Sigmoid colon (tissue), 7 donors: ENCODE results near the gene TPST1. TPM values are rescaled to one million over a fixed set of nuclear protein-coding genes. Genes with fewer than 3 reads are reported as not detected.

Experiments
- DNase-seq: peaks from one replicate; pipeline ENCODE4 v3.0.0-alpha.2; 2019
- H3K27ac ChIP-seq, 4 donors: fragments of 200-600 bp; sonication (generic); one replicate each; pipeline ENCODE4 v1.5.1; 2016 to 2019; ENCODE audit warnings: mild to moderate bottlenecking in 1 of 4
- H3K27me3 ChIP-seq, 3 donors: fragments of 200-600 bp; sonication (generic); one replicate each; pipeline ENCODE4 v1.5.1; 2019; ENCODE audit warnings: mild to moderate bottlenecking in 1 of 3
- H3K36me3 ChIP-seq, 4 donors: fragments of 200-600 bp; sonication (generic); one replicate each; pipeline ENCODE4 v1.5.1; 2016 to 2019
- H3K4me1 ChIP-seq, 4 donors: fragments of 200-600 bp; sonication (generic); one replicate each; pipeline ENCODE4 v1.5.1; 2017 to 2019
- H3K4me3 ChIP-seq, 4 donors: fragments of 200-600 bp; sonication (generic); one replicate each; pipeline ENCODE4 v1.5.1; 2017 to 2019; ENCODE audit warnings: mild to moderate bottlenecking in 2 of 4, moderate library complexity in 1 of 4
- H3K9me3 ChIP-seq, 4 donors: fragments of 200-600 bp in 3 of 4; sonication (generic) in 3 of 4; one replicate each; pipeline versions ENCODE4 v1.5.1 to v1.6.1; 2013 to 2019
- EP300 ChIP-seq, 4 donors: sonication (generic); formaldehyde crosslinking; IDR thresholded peaks; one replicate each; pipeline ENCODE4 v1.6.1; 2017; ENCODE audit warnings: antibody characterized with exemption in 4 of 4
- POLR2A ChIP-seq, 2 donors: fragments of 450-650 bp; IDR thresholded peaks; one replicate each; pipeline ENCODE4 v1.6.1; 2016; ENCODE audit warnings: antibody characterized with exemption in 2 of 2, mild to moderate bottlenecking in 2 of 2, moderate library complexity in 2 of 2
- POLR2AphosphoS5 ChIP-seq, 4 donors: sonication (generic); formaldehyde crosslinking; IDR thresholded peaks; one replicate each; pipeline ENCODE4 v1.6.1; 2017; ENCODE audit warnings: antibody characterized with exemption in 4 of 4
- WGBS, 2 donors: extraction: QIAGEN DNeasy Blood & Tissue Kit; methylation state at CpG; one replicate each; pipeline ENCODE4 v1.1.7; 2013; 5-methylcytosine and 5-hydroxymethylcytosine counted together
- intact Hi-C: fragments of 100-400 bp; cut with DNase I; formaldehyde crosslinking; loops from one replicate; pipeline ENCODE4 v1.15.1; 2023
- polyA plus RNA-seq, 3 donors: library from polyadenylated mRNA; stranded (reverse); fragments of 200-250 nt; gene quantifications; one replicate each; pipeline ENCODE4 v1.2.3, GENCODE V29; 2013
- total RNA-seq, 4 donors: library from RNA; depleted of rRNA; stranded (reverse); fragments of >200 nt; gene quantifications; one replicate each; pipeline ENCODE4 v1.1.0, GENCODE V29; 2016
- TF ChIP-seq, protein P1 (sequence below), 4 experiments: fragments of 450-650 bp in 3 of 4; fragments of 200-600 bp in 1 of 4; IDR thresholded peaks; one replicate each; pipeline ENCODE4 v1.5.1; 2016 to 2019; ENCODE audit warnings: antibody characterized with exemption in 4 of 4, mild to moderate bottlenecking in 3 of 4, moderate library complexity in 2 of 4
- donor health status: healthy with polysubstance abuse.
- donor health status: Bipolar disorder and iron deficiency.
- donor health status: healthy.

The TPST1 gene
- total and polyA plus RNA-seq, 7 donors = 0.92 to 31.3 (median 21.0) TPM

DNA sequence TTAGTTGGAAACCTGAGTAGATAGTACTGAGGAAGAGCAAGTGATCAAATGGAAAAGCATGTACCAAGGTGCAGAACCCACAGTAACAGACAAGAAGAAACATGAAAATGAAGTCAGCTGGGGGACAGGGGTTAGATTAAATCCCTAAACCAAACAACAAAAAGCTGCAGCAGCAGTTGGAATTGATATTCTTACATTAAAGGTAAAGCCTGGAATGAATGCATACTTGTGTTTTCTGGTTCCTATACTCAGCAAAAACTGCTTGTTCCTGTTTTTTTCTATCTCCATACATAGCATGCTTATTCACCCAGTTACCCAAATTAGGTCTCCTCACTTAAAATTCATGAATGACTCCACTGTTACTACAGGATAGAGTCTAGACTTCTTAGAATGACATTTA lies 92.4 kb downstream of the TPST1 start:
- Histone ChIP-seq H3K36me3 (no peaks in the 10 kb centered on the region), H3K27me3 (no peaks in the 10 kb centered on the region), H3K4me3 (no peak overlapping the region), H3K9me3 (peaks cover 0 to 10% (median 5%) of the 10 kb centered on the region in 4 donors), H3K27ac (peak overlapping the region in 1 of 4 donors; percentile 16), H3K4me1 (no peaks in the 10 kb centered on the region)
- DNase-seq = no peak
- TF ChIP-seq, protein P1, sequence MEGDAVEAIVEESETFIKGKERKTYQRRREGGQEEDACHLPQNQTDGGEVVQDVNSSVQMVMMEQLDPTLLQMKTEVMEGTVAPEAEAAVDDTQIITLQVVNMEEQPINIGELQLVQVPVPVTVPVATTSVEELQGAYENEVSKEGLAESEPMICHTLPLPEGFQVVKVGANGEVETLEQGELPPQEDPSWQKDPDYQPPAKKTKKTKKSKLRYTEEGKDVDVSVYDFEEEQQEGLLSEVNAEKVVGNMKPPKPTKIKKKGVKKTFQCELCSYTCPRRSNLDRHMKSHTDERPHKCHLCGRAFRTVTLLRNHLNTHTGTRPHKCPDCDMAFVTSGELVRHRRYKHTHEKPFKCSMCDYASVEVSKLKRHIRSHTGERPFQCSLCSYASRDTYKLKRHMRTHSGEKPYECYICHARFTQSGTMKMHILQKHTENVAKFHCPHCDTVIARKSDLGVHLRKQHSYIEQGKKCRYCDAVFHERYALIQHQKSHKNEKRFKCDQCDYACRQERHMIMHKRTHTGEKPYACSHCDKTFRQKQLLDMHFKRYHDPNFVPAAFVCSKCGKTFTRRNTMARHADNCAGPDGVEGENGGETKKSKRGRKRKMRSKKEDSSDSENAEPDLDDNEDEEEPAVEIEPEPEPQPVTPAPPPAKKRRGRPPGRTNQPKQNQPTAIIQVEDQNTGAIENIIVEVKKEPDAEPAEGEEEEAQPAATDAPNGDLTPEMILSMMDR (IDR thresholded peaks at IDR 0.05) = no peak
- TF ChIP-seq EP300 (IDR thresholded peaks at IDR 0.05) (no peak), POLR2A (IDR thresholded peaks at IDR 0.05) (no peak), POLR2AphosphoS5 (IDR thresholded peaks at IDR 0.05) (no peak)
- intact Hi-C loops = no loop called here

DNA sequence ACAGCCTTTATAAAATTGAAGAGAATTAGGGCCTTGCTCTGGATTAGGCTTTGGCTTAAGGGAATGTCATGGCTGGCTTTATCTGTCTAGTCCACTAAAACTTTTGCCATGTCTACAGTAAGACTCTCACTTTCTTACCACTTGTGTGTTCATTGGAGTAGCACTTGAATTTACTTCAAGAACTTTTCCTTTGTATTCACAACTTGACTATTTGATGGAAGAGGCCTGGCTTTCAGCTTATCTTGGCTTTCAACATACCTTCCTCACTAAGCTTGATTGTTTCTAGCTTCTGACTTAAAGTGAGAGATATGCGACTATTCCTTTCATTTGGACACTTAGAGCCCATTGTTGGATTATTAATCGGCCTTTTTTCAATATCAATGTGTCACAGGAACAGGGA lies 96.1 kb downstream of the TPST1 start:
- TF ChIP-seq, protein P1 (IDR thresholded peaks at IDR 0.05) = no peak
- TF ChIP-seq EP300 (IDR thresholded peaks at IDR 0.05) (no peak), POLR2AphosphoS5 (IDR thresholded peaks at IDR 0.05) (no peak), POLR2A (IDR thresholded peaks at IDR 0.05) (no peak)
- intact Hi-C loops = no loop called here
- no peak overlapping the region for H3K27ac ChIP-seq
- H3K27me3 ChIP-seq = no peaks in the 10 kb centered on the region
- no peak for DNase-seq
- H3K4me1 ChIP-seq = peaks cover 0 to 7% (median 7%) of the 10 kb centered on the region in 4 donors
- H3K4me3 ChIP-seq = no peak overlapping the region
- WGBS, 2 donors = 95% methylated on average over 2 of the region's 2 CpGs
- no peaks in the 10 kb centered on the region for H3K36me3 ChIP-seq
- H3K9me3 ChIP-seq = peaks cover 0 to 10% (median 5%) of the 10 kb centered on the region in 4 donors

DNA sequence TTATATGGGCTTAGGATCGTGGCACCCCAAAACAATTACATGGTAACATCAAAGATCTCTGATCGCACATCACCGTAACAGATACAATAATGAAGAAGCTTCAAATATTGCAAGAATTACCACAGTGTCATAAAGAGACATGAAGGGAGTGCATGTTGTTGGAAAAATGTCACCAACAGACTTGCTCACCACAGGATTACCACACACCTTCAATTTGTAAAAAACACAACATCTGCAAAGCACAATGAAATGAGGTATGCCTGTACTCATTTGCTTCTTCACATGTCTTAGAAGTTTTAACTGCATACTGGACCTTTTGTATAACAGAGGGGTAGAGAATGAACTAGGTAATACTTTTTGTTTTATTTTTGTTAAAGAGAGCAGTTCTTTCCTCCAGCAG lies 96.6 kb downstream of the TPST1 start:
- intact Hi-C loops = no loop called here
- H3K36me3 ChIP-seq = no peaks in the 10 kb centered on the region
- H3K4me3 ChIP-seq = no peak overlapping the region
- peaks cover 0 to 7% (median 7%) of the 10 kb centered on the region in 4 donors for H3K4me1 ChIP-seq
- no peaks in the 10 kb centered on the region for H3K27me3 ChIP-seq
- DNase-seq = no peak
- TF ChIP-seq POLR2AphosphoS5 (IDR thresholded peaks at IDR 0.05) (no peak), POLR2A (IDR thresholded peaks at IDR 0.05) (no peak), EP300 (IDR thresholded peaks at IDR 0.05) (no peak)
- TF ChIP-seq, protein P1 (IDR thresholded peaks at IDR 0.05) = no peak
- H3K9me3 ChIP-seq = peaks cover 0 to 10% (median 5%) of the 10 kb centered on the region in 4 donors
- 88 to 96% methylated on average over 3 of the region's 3 CpGs for WGBS, 2 donors
- H3K27ac ChIP-seq = no peak overlapping the region

DNA sequence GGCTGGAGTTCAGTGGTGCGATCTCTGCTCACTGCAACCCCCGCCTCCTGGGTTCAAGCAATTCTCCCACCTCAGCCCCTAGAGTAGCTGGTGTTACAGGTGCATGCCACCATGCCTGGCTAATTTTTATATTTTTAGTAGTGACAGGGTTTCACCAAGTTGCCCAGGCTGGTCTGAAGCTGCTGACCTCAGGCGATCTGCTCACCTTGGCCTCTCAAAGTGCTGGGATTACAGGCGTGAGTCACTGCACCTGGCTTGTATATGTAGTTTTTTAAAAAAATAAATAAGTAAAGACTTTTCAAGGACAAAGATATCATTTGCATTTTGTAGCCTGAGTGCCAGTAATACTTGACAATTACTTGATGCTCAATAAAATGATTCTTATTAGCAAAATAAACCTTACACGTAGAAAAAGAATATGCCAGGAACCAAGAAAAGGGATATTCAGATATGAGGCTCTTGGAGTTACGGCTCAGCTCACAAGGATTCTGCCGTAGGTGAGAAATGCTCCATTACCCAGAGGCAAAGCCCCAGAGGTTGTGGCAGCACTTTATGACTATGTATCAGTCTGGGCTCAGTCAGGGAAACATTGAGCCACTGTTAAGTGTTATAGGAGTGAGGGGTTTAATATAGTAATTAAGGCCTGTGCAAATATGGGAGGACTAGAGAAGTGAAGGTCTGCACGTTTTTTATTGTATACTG lies 98.5 kb downstream of the TPST1 start:
- H3K27ac ChIP-seq = no peak overlapping the region
- 83 to 88% methylated on average over 8 of the region's 8 CpGs for WGBS, 2 donors
- TF ChIP-seq POLR2AphosphoS5 (IDR thresholded peaks at IDR 0.05) (no peak), POLR2A (IDR thresholded peaks at IDR 0.05) (no peak), EP300 (IDR thresholded peaks at IDR 0.05) (no peak)
- TF ChIP-seq, protein P1 (IDR thresholded peaks at IDR 0.05) = no peak
- no peaks in the 10 kb centered on the region for H3K36me3 ChIP-seq
- no peaks in the 10 kb centered on the region for H3K27me3 ChIP-seq
- H3K4me3 ChIP-seq = no peak overlapping the region
- H3K4me1 ChIP-seq = peaks cover 0 to 7% (median 7%) of the 10 kb centered on the region in 4 donors
- no peak for DNase-seq
- intact Hi-C loops = no loop called here
- peaks cover 0 to 4% (median under 1%) of the 10 kb centered on the region in 4 donors for H3K9me3 ChIP-seq
